Epithelial cell of proximal tubule (primary cell): ENCODE data around the gene CAB39L. TPM values are rescaled to one million over a fixed set of nuclear protein-coding genes. Genes with fewer than 3 reads are reported as not detected.

ENCODE experiments used
- DNase-seq: peaks from one replicate; pipeline ENCODE4 v3.0.0-alpha.2; 2011; ENCODE audit warnings: low read depth
- H3K4me3 ChIP-seq: 2 replicates; pipeline ENCODE4 v1.5.1; 2011; ENCODE audit warnings: low read depth, mild to moderate bottlenecking, low read length
- total RNA-seq: library from RNA; depleted of rRNA; stranded (reverse); fragments of >200 nt; gene quantifications from 2 replicates; pipeline ENCODE4 v1.2.3, GENCODE V29; 2015
- TF ChIP-seq, protein P1 (sequence below): conservative IDR thresholded peaks from 2 replicates; pipeline ENCODE4 v1.5.1; 2012; ENCODE audit warnings: low read depth, mild to moderate bottlenecking, low read length

The CAB39L gene
- total RNA-seq, 1 donor from 2014 or later = 5.2 TPM

DNA sequence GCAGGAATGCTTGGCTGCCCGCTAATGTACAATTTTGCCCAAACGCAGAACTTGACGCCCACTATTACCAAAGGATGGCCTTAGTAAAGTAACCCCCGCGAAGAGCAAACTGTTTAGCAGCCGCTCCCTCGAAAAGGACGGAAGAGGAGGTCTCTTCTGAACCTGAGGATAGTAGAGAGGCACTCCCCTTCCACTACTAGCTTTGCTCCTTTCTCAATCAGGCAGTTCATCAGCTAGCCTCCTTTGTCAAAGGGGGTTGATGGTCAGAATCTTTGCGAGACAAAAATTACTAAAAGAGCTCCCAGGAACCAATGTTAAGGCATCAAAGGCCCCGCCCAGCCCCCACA is 534 bp downstream of the CAB39L start:
- TF ChIP-seq, protein P1, sequence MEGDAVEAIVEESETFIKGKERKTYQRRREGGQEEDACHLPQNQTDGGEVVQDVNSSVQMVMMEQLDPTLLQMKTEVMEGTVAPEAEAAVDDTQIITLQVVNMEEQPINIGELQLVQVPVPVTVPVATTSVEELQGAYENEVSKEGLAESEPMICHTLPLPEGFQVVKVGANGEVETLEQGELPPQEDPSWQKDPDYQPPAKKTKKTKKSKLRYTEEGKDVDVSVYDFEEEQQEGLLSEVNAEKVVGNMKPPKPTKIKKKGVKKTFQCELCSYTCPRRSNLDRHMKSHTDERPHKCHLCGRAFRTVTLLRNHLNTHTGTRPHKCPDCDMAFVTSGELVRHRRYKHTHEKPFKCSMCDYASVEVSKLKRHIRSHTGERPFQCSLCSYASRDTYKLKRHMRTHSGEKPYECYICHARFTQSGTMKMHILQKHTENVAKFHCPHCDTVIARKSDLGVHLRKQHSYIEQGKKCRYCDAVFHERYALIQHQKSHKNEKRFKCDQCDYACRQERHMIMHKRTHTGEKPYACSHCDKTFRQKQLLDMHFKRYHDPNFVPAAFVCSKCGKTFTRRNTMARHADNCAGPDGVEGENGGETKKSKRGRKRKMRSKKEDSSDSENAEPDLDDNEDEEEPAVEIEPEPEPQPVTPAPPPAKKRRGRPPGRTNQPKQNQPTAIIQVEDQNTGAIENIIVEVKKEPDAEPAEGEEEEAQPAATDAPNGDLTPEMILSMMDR = no peak
- peak overlapping the region; percentile 88 for H3K4me3 ChIP-seq
- DNase-seq = no peak

DNA sequence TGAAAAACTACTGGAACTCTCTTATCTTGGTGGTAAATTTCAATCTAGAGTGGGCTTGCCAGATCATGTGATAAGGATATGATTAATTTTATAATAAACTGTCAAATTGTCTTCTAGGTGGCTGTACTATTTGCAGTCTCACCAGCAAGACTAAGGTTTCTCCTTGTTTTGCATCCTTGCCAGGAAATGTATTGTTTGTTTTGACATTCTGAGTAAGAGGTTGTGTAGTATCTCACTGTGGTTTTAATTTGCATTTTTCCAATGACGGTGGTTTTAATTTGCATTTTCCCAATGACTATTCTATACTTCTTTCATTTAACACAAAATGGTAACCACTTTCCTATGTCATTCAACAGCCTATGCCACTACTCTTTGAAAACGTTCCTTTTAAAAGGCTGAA is 2.0 kb downstream of the CAB39L start:
- DNase-seq = no peak
- no peak overlapping the region for H3K4me3 ChIP-seq
- TF ChIP-seq, protein P1 = no peak

DNA sequence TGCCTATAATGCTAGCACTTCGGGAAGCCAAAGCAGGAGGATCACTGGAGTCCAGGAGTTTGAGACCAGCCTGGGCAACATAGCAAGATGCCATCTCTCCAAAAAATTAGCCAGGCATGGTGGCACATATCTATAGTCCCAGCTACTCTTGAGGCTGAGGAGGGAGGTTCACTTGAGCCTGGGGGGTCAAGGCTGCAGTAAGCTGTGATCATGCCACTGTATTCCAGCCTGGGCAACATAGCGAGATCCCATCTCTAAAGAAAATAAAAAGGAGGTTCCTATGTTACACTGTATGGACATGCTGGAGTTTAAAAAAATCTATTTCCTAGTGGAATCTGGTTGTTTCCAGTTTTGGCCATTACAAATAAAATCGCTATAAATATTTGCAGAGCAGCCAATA is 2.6 kb downstream of the CAB39L start:
- TF ChIP-seq, protein P1 = no peak
- H3K4me3 ChIP-seq = no peak overlapping the region
- DNase-seq = no peak

DNA sequence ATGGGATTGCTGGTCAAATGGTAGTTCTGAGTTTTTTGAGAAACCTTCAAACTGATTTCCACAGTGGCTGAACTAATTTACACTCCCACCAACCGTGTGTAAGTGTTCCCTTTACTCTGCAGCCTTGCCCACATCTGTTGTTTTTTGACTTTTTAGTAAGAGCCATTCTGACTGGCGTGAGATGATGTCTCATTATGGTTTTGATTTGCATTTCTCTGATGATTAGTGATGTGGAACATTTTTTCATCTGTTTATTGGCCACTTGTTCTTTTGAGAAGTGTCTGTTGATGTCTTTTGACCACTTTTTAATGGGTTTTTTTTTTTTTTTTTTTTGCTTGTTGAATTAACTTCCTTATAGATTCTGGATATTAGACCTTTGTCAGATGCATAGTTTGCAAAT is 4.3 kb downstream of the CAB39L start:
- H3K4me3 ChIP-seq = no peak overlapping the region
- TF ChIP-seq, protein P1 = no peak
- DNase-seq = no peak

DNA sequence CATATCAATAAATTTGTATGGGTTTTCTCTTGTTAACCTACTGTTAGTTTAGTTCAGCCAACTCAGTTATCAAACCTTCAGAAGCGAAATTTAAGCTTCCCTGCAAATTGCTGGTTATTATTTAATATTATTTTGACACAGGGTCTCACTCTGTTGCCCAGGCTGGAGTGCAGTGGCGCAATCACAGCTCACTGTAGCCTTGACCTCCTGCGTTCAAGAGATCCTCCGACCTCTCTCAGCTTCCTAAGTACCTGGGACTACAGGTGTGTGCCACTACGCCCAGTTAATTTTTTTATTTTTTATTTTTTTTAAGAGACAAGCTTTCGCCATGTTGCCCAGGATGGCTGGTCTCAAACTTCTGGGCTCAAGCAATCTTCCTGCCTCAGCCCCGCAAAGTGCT is 6.2 kb downstream of the CAB39L start:
- H3K4me3 ChIP-seq = no peak overlapping the region
- DNase-seq = no peak
- TF ChIP-seq, protein P1 = no peak

DNA sequence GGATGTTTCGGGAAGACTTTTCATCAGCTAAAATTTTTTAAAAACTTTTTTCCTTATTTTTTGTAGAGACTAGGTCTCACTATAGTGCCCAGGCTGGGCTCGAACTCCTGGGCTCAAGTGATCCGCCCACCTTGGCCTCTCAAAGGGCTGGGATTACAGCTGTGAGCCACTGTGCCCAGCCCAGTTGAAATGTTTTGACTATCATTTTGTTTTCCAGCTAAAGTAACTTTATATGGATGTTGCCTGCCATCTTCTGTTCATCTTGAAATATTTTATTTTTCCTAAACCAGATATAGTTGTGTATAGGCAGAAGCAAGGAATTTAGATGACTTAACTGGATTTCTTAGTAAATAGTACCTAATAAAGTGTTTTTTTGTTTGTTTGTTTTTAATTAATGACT is 7.0 kb downstream of the CAB39L start:
- no peak overlapping the region for H3K4me3 ChIP-seq
- TF ChIP-seq, protein P1 = no peak
- DNase-seq = peak; percentile 10

DNA sequence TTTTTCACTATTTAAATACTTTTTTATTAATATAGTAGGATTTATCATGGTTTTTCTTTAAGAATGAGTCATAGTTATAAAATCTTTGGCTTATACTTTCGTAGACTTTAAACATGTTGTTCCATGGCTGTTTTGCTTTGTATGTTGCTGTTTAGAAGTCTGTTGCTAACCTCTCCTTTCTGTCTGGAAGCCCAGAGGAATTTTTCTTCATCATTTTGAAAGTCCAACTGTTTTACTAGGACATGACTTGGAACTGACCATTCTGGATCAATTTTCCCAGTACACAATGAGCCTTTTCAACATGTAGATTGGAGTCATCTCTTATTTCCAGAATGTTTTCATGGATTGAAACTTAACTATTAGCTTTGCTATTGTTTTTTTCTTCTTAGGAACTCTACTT is 7.9 kb downstream of the CAB39L start:
- H3K4me3 ChIP-seq = no peak overlapping the region
- TF ChIP-seq, protein P1 = no peak
- DNase-seq = no peak
